OCI-LY7 (cell line): ENCODE results near the gene ARHGAP45. TPM values are rescaled to one million over a fixed set of nuclear protein-coding genes. Genes with fewer than 3 reads are reported as not detected.

Source experiments
- BruUV-seq: library from RNA; stranded (reverse); fragments of 400-500 nt; replicated peaks from 2 replicates; lab custom pipeline; 2021; lab: Mats Ljungman, UMichigan
- CTCF ChIA-PET: fragments of 300-600 bp; sonication (Branson Sonifier 250); formaldehyde crosslinking; loops from one replicate; lab custom pipeline; 2022; ENCODE audit warnings: antibody characterized with exemption; ENCODE audit not compliant: unreplicated experiment; lab: Charles Lee
- POLR2A ChIA-PET: fragments of 300-600 bp; sonication (Branson Sonifier 250); formaldehyde crosslinking; loops from one replicate; lab custom pipeline; 2022; ENCODE audit warnings: antibody characterized with exemption; lab: Charles Lee
- DNase-seq: peaks from one replicate; pipeline ENCODE4 v3.0.0-alpha.2; 2015; ENCODE audit warnings: low spot score
- H2AFZ ChIP-seq: fragments of 200-600 bp; sonication (generic), shearing (Covaris generic); 2 replicates; pipeline ENCODE4 v1.6.1; 2014; ENCODE audit warnings: mild to moderate bottlenecking, antibody characterized with exemption, low read length, moderate library complexity
- H3K27ac ChIP-seq: fragments of 200-600 bp; sonication (generic); 2 replicates; pipeline ENCODE4 v1.5.1; 2014; ENCODE audit warnings: mixed run types, low read depth, mild to moderate bottlenecking, moderate library complexity, low read length, inconsistent platforms; ENCODE audit not compliant: poor library complexity, severe bottlenecking
- H3K36me3 ChIP-seq: fragments of 200-600 bp; sonication (generic); 2 replicates; pipeline ENCODE4 v1.6.1; 2014; ENCODE audit warnings: mild to moderate bottlenecking, antibody characterized with exemption, low read length, moderate library complexity, mixed read lengths; ENCODE audit not compliant: insufficient read depth
- H3K4me1 ChIP-seq: fragments of 200-600 bp; sonication (generic); 2 replicates; pipeline ENCODE4 v1.5.1; 2014; ENCODE audit warnings: mild to moderate bottlenecking, low read length; ENCODE audit not compliant: insufficient read depth, poor library complexity, severe bottlenecking
- H3K4me2 ChIP-seq: fragments of 200-600 bp; sonication (generic); 2 replicates; pipeline ENCODE4 v1.6.1; 2014; ENCODE audit warnings: mild to moderate bottlenecking, low read length
- H3K4me3 ChIP-seq: fragments of 200-600 bp; sonication (generic); 2 replicates; pipeline ENCODE4 v1.5.1; 2014; ENCODE audit warnings: mild to moderate bottlenecking, low read depth, low read length; ENCODE audit not compliant: poor library complexity, severe bottlenecking
- H3K79me2 ChIP-seq: fragments of 200-600 bp; sonication (generic); 2 replicates; pipeline ENCODE4 v1.6.1; 2016; ENCODE audit warnings: low read depth, mild to moderate bottlenecking, low read length, moderate library complexity, mixed read lengths; ENCODE audit not compliant: insufficient read depth
- H3K9me2 ChIP-seq: fragments of 200-600 bp; sonication (generic); 2 replicates; pipeline ENCODE4 v1.6.1; 2016; ENCODE audit warnings: mild to moderate bottlenecking, low read length, mixed read lengths; ENCODE audit not compliant: insufficient read depth
- H3K9me3 ChIP-seq: fragments of 200-600 bp; sonication (generic); 2 replicates; pipeline ENCODE4 v1.6.1; 2014; ENCODE audit warnings: mild to moderate bottlenecking, mixed run types, low read length, mixed read lengths
- H4K20me1 ChIP-seq: fragments of 200-600 bp; sonication (generic); 2 replicates; pipeline ENCODE4 v1.6.1; 2014; ENCODE audit warnings: mild to moderate bottlenecking, antibody characterized with exemption, low read length, moderate library complexity, mixed read lengths; ENCODE audit not compliant: insufficient read depth
- EZH2phosphoT487 ChIP-seq: fragments of 200-600 bp; sonication (generic); IDR thresholded peaks from 2 replicates; pipeline ENCODE4 v1.6.1; 2018; ENCODE audit warnings: low read depth, borderline replicate concordance, mild to moderate bottlenecking, mixed run types, antibody characterized with exemption, low read length, moderate library complexity, mixed read lengths
- intact Hi-C: fragments of 100-400 bp; cut with micrococcal nuclease; formaldehyde crosslinking; loops from one replicate; pipeline ENCODE4 v1.10.0; 2022; ENCODE audit not compliant: unreplicated experiment
- total RNA-seq, 2 experiments: library from RNA; depleted of rRNA in 1 of 2; stranded (reverse); fragments of >200 nt in 1 of 2; shearing (Covaris generic) in 1 of 2; gene quantifications; 2 replicates each; pipeline ENCODE4 v1.2.3, GENCODE V29; 2014 to 2022
- TF ChIP-seq, protein P1 (sequence below): fragments of 200-600 bp; sonication (generic); conservative IDR thresholded peaks from 2 replicates; pipeline ENCODE4 v1.5.1; 2014; ENCODE audit warnings: mild to moderate bottlenecking, antibody characterized with exemption, low read length, moderate library complexity, mixed read lengths

Gene ARHGAP45
- total RNA-seq, 2 experiments from 2014 or later, result 135 to 143 TPM

DNA sequence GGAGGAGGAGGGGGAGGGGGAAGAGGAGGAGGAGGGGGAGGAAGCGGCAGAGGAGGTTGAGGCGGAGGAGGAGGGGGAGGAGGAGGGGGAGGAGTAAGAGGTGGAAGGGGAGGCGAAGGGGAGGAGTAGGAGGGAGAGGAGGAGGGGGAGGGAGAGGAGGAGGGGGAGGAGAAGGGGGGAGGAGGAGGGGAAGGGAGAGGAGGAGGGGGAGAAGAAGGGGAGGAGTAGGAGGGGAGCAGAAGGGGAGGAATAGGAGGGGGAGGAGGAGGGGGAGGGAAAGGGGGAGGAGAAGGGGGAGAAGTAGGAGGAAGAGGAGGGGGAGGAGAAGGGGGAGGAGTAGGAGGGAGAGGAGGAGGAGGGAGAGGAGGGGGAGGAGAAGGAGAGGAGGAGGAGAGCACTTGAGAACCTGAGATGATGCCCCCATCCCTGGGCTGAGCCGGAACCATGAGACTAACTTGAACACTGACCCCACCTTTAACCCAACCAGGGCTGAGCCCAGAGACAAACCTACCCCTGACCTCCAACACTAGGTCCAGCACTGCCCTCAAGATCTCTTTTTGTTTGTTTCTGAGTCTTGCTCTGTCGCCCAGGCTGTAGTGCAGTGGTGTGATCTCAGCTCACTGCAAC lies 14.5 kb upstream of the ARHGAP45 start:
- Histone ChIP-seq H3K9me3 (no peaks in the 10 kb centered on the region), H3K79me2 (no peaks in the 10 kb centered on the region), H3K4me1 (peaks cover 7% of the 10 kb centered on the region), H3K4me3 (no peak overlapping the region), H3K27ac (no peak overlapping the region), H4K20me1 (no peaks in the 10 kb centered on the region), H2AFZ (no peak overlapping the region), H3K9me2 (no peaks in the 10 kb centered on the region), H3K36me3 (peaks cover 15% of the 10 kb centered on the region; the same call in 1 of the 2 replicates), H3K4me2 (no peak overlapping the region)
- intact Hi-C loops, result no loop called here
- TF ChIP-seq EZH2phosphoT487, result no peak
- TF ChIP-seq, protein P1, sequence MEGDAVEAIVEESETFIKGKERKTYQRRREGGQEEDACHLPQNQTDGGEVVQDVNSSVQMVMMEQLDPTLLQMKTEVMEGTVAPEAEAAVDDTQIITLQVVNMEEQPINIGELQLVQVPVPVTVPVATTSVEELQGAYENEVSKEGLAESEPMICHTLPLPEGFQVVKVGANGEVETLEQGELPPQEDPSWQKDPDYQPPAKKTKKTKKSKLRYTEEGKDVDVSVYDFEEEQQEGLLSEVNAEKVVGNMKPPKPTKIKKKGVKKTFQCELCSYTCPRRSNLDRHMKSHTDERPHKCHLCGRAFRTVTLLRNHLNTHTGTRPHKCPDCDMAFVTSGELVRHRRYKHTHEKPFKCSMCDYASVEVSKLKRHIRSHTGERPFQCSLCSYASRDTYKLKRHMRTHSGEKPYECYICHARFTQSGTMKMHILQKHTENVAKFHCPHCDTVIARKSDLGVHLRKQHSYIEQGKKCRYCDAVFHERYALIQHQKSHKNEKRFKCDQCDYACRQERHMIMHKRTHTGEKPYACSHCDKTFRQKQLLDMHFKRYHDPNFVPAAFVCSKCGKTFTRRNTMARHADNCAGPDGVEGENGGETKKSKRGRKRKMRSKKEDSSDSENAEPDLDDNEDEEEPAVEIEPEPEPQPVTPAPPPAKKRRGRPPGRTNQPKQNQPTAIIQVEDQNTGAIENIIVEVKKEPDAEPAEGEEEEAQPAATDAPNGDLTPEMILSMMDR, result no peak
- POLR2A ChIA-PET, result no interaction called here
- CTCF ChIA-PET, result no interaction called here
- no peak for DNase-seq
- BruUV-seq, result no TSS peak

DNA sequence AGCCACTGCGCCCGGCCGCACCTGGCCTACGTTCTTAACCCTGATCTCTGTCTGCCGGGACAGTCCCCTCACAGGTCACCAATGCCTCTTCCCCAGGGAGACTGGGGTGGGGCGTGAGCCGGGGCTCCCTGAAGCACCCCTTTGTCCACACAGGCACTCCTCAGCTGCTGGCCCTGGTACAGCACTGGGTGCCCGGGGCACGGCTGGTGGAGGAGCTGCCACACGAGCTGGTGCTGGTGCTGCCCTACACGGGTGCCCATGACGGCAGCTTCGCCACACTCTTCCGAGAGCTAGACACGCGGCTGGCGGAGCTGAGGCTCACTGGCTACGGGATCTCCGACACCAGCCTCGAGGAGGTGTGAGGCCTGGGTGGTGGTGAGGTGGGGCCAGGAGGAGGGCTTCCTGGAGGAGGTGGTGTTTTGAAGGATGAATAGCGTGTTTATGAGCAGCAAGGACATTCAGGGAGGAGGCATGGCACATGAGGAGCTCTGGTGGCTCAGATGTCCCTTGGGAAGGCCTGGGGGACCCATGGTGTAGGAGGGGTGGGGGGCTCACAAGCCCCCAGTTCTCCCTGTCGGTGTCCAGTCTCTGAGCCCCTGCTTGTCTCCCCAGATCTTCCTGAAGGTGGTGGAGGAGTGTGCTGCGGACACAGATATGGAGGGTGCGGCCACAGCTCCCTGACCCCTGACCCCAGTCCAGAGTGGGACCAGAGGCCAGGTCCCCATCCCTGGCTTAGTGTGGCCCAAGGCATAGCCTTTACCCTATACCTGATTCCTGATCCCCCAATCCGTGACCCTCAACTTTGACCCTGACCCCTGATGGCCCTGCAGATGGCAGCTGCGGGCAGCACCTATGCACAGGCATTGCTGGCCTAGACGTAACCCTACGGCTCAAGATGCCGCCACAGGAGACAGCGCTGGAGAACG lies 13.5 kb upstream of the ARHGAP45 start:
- TF ChIP-seq, protein P1, result no peak
- TF ChIP-seq EZH2phosphoT487, result no peak
- ChIA-PET CTCF (no interaction called here), POLR2A (no interaction called here)
- Histone ChIP-seq H3K4me1 (peaks cover 17% of the 10 kb centered on the region), H3K4me2 (no peak overlapping the region), H2AFZ (no peak overlapping the region), H3K79me2 (no peaks in the 10 kb centered on the region), H3K4me3 (no peak overlapping the region), H3K9me2 (no peaks in the 10 kb centered on the region), H3K27ac (no peak overlapping the region), H3K36me3 (peaks cover 13% of the 10 kb centered on the region; the same call in 1 of the 2 replicates), H4K20me1 (no peaks in the 10 kb centered on the region), H3K9me3 (no peaks in the 10 kb centered on the region)
- DNase-seq, result no peak
- BruUV-seq, result no TSS peak
- intact Hi-C loops, result no loop called here
